B cell (primary cell): ENCODE measurements around the gene VANGL1. TPM values are rescaled to one million over a fixed set of nuclear protein-coding genes. Genes with fewer than 3 reads are reported as not detected.

Source experiments
- ATAC-seq: fragments of 200-7000 bp; cut with Tn5 transposase; one replicate; pipeline ENCODE4 v1.10.0; 2021; ENCODE audit warnings: low read depth, mild to moderate bottlenecking, moderate number of reproducible peaks, moderate library complexity
- CTCF ChIA-PET: fragments of 350-600 bp; sonication (Branson Sonifier 250); formaldehyde crosslinking; loops from one replicate; lab custom pipeline; 2021; ENCODE audit warnings: antibody characterized with exemption, inconsistent platforms; lab: Charles Lee
- POLR2A ChIA-PET: fragments of 350-600 bp; sonication (Branson Sonifier 250); formaldehyde crosslinking; loops from one replicate; lab custom pipeline; 2021; ENCODE audit warnings: antibody characterized with exemption; lab: Charles Lee
- DNase-seq: peaks from one replicate; pipeline ENCODE4 v3.0.0; 2013
- H2AFZ ChIP-seq: 2 replicates; pipeline ENCODE4 v1.6.1; 2012; ENCODE audit warnings: mild to moderate bottlenecking, low read depth, low read length; ENCODE audit not compliant: insufficient read depth, poor library complexity, severe bottlenecking
- H3K27ac ChIP-seq, 2 donors: 1 replicate in 1 of 2; 2 replicates in 1 of 2; pipeline ENCODE4 v1.5.1; 2012 to 2013; ENCODE audit warnings: low read length in 2 of 2, mild to moderate bottlenecking in 2 of 2, moderate library complexity in 1 of 2
- H3K27me3 ChIP-seq, 4 experiments: fragments of 200-600 bp in 1 of 4; sonication (generic) in 1 of 4; replicated peaks in 1 of 4; 1 replicate in 2 of 4; 2 replicates in 2 of 4; pipeline versions ENCODE4 v1.6.1 to v1.7.0; 2013 to 2016; ENCODE audit warnings: low read length in 3 of 4, mild to moderate bottlenecking in 2 of 4, mixed read lengths in 1 of 4, moderate library complexity in 1 of 4; ENCODE audit not compliant: insufficient read depth in 4 of 4, control insufficient read depth in 3 of 4; ENCODE audit errors: control extremely low read depth in 1 of 4
- H3K36me3 ChIP-seq, 2 experiments: replicated peaks in 1 of 2; 1 replicate in 1 of 2; 2 replicates in 1 of 2; pipeline versions ENCODE4 v1.6.1 to v1.7.1; 2013; ENCODE audit warnings: low read length in 1 of 2; ENCODE audit not compliant: insufficient read depth in 2 of 2, control insufficient read depth in 1 of 2; ENCODE audit errors: control extremely low read depth in 1 of 2, extremely low read depth in 1 of 2
- H3K4me1 ChIP-seq, 2 donors: fragments of 200-600 bp in 1 of 2; sonication (generic) in 1 of 2; 1 replicate in 1 of 2; 2 replicates in 1 of 2; pipeline versions ENCODE4 v1.5.1 to v1.6.1; 2013 to 2017; ENCODE audit warnings: low read length in 2 of 2; ENCODE audit not compliant: control insufficient read depth in 2 of 2, insufficient read depth in 2 of 2
- H3K4me2 ChIP-seq: replicated peaks from 2 replicates; pipeline ENCODE3; 2012; ENCODE audit warnings: mild to moderate bottlenecking, low read depth, low read length; ENCODE audit not compliant: poor library complexity, severe bottlenecking
- H3K4me3 ChIP-seq, 5 experiments: fragments of 200-600 bp in 1 of 5; sonication (generic) in 1 of 5; 1 replicate in 3 of 5; 2 replicates in 2 of 5; pipeline versions ENCODE4 v1.5.1 to v1.7.0; 2011 to 2016; ENCODE audit warnings: low read length in 4 of 5, mild to moderate bottlenecking in 4 of 5, low read depth in 2 of 5, control low read depth in 1 of 5, moderate library complexity in 1 of 5; ENCODE audit not compliant: insufficient read depth in 1 of 5; ENCODE audit errors: control extremely low read depth in 1 of 5, extremely low read depth in 1 of 5
- H3K79me2 ChIP-seq: fragments of 200-600 bp; sonication (generic); one replicate; pipeline ENCODE4 v1.6.0; 2016; ENCODE audit warnings: low read length; ENCODE audit not compliant: control insufficient read depth, insufficient read depth
- H3K9ac ChIP-seq: fragments of 200-600 bp; sonication (generic); 2 replicates; pipeline ENCODE4 v1.6.1; 2017; ENCODE audit warnings: mild to moderate bottlenecking, low read length, moderate library complexity
- H3K9me3 ChIP-seq, 3 donors: one replicate each; pipeline versions ENCODE4 v1.6.1 to v1.7.1; 2013; ENCODE audit warnings: low read length in 2 of 3; ENCODE audit not compliant: control insufficient read depth in 2 of 3, insufficient read depth in 1 of 3; ENCODE audit errors: control extremely low read depth in 1 of 3
- H4K20me1 ChIP-seq: 2 replicates; pipeline ENCODE4 v1.6.0; 2012; ENCODE audit warnings: mild to moderate bottlenecking, low read length; ENCODE audit not compliant: insufficient read depth, control insufficient read depth, poor library complexity, severe bottlenecking
- H3K27ac Mint-ChIP-seq: one replicate; pipeline ENCODE4 v1.8.0; 2021; ENCODE audit warnings: mixed read lengths
- H3K27me3 Mint-ChIP-seq: one replicate; pipeline ENCODE4 v1.8.0; 2021; ENCODE audit warnings: mixed read lengths
- H3K4me1 Mint-ChIP-seq: one replicate; pipeline ENCODE4 v1.8.0; 2021; ENCODE audit warnings: mixed read lengths
- H3K4me3 Mint-ChIP-seq: one replicate; pipeline ENCODE4 v1.8.0; 2021; ENCODE audit warnings: mixed read lengths
- H3K9me3 Mint-ChIP-seq: one replicate; pipeline ENCODE4 v1.8.0; 2022; ENCODE audit warnings: mixed read lengths; ENCODE audit not compliant: insufficient read depth
- CTCF ChIP-seq: fragments of 200-600 bp; IDR thresholded peaks from one replicate; pipeline ENCODE4 v1.8.0; 2022; ENCODE audit warnings: antibody characterized with exemption, mild to moderate bottlenecking
- EZH2 ChIP-seq: IDR thresholded peaks from 2 replicates; pipeline ENCODE4 v1.6.1; 2012; ENCODE audit warnings: borderline replicate concordance, low read depth, mild to moderate bottlenecking, moderate library complexity, low read length; ENCODE audit not compliant: insufficient read depth, poor library complexity, severe bottlenecking
- WGBS: methylation state at CpG from one replicate; pipeline ENCODE4 v1.1.5; 2013; ENCODE audit warnings: missing lambda C conversion rate; ENCODE audit not compliant: insufficient coverage; 5-methylcytosine and 5-hydroxymethylcytosine counted together
- intact Hi-C: fragments of 100-400 bp; cut with micrococcal nuclease; formaldehyde crosslinking; loops from one replicate; pipeline ENCODE4 v1.10.0; 2022
- polyA plus RNA-seq: library from polyadenylated mRNA; depleted of rRNA; stranded (reverse); fragments of >200 nt; gene quantifications from 2 replicates; pipeline ENCODE4 v1.2.3, GENCODE V29; 2012
- total RNA-seq, 2 donors: library from RNA; stranded (reverse); fragments of 120-200 nt in 1 of 2; gene quantifications; 1 replicate in 1 of 2; 2 replicates in 1 of 2; pipeline versions ENCODE4 v1.2.3 to v1.2.4, GENCODE V29; 2013 to 2022

The VANGL1 gene
- total and polyA plus RNA-seq, 2 donors (not counting 1 experiment from before 2014, with no cell fraction given): 0.21 to 0.30 TPM

GRCh38 chr1:115658646-115659045 lies 16.9 kb downstream of the VANGL1 start:
- no CpG with 5 or more reads among the region's 1 CpG for WGBS
- DNase-seq (no peak), ATAC-seq (no peak)
- intact Hi-C loops: no loop called here
- H3K4me1 ChIP-seq: no peaks in the 10 kb centered on the region
- no peaks in the 10 kb centered on the region for H4K20me1 ChIP-seq
- H3K27ac Mint-ChIP-seq: no peak overlapping the region
- no peak overlapping the region for H3K4me3 ChIP-seq
- ChIA-PET CTCF (no interaction called here), POLR2A (no interaction called here)
- H3K9me3 ChIP-seq: no peaks in the 10 kb centered on the region
- H3K27ac ChIP-seq: no peak overlapping the region
- H2AFZ ChIP-seq: no peak overlapping the region
- H3K4me3 Mint-ChIP-seq: no peak overlapping the region
- no peak overlapping the region for H3K9ac ChIP-seq
- no peaks in the 10 kb centered on the region for H3K9me3 Mint-ChIP-seq
- no peaks in the 10 kb centered on the region for H3K4me1 Mint-ChIP-seq
- H3K27me3 ChIP-seq: no peaks in the 10 kb centered on the region
- TF ChIP-seq EZH2 (no peak), CTCF (no peak)
- no peaks in the 10 kb centered on the region for H3K36me3 ChIP-seq
- H3K4me2 ChIP-seq: no peak overlapping the region
- H3K79me2 ChIP-seq: no peaks in the 10 kb centered on the region
- no peaks in the 10 kb centered on the region for H3K27me3 Mint-ChIP-seq

- CTCF ChIA-PET: no interaction called here
- POLR2A ChIA-PET: no interaction called here
- Histone ChIP-seq H3K4me3 (no peak overlapping the region), H4K20me1 (no peaks in the 10 kb centered on the region), H3K4me1 (no peaks in the 10 kb centered on the region), H3K79me2 (no peaks in the 10 kb centered on the region), H3K9ac (no peak overlapping the region), H3K36me3 (no peaks in the 10 kb centered on the region), H3K9me3 (no peaks in the 10 kb centered on the region), H3K27me3 (no peaks in the 10 kb centered on the region), H3K4me2 (no peak overlapping the region), H3K27ac (no peak overlapping the region), H2AFZ (no peak overlapping the region)
- ATAC-seq (no peak), DNase-seq (no peak)
- no peak for TF ChIP-seq EZH2
- no peak for TF ChIP-seq CTCF
- Mint-ChIP-seq H3K9me3 (no peaks in the 10 kb centered on the region), H3K4me3 (no peak overlapping the region), H3K27ac (no peak overlapping the region), H3K27me3 (no peaks in the 10 kb centered on the region), H3K4me1 (no peaks in the 10 kb centered on the region)
- WGBS: 96% methylated on average over 4 of the region's 5 CpGs
- intact Hi-C loops: no loop called here
These were observed 18.4 kb downstream of the VANGL1 start for GRCh38 chr1:115660151-115660550.
